Mesothelial cell of epicardium (in vitro differentiated cells): Measurements from ENCODE around the gene SDR39U1. TPM values are rescaled to one million over a fixed set of nuclear protein-coding genes. Genes with fewer than 3 reads are reported as not detected.

ENCODE experiments used
- DNase-seq, 2 experiments: peaks; one replicate each; pipeline ENCODE4 v3.0.0; 2021; ENCODE audit warnings: low spot score in 2 of 2; ENCODE audit not compliant: unreplicated experiment in 2 of 2
- H3K27ac Mint-ChIP-seq: 2 replicates; pipeline ENCODE4 v1.8.0; 2021; ENCODE audit warnings: mixed read lengths
- H3K27me3 Mint-ChIP-seq: 2 replicates; pipeline ENCODE4 v1.8.0; 2021; ENCODE audit warnings: low read depth, mixed read lengths
- H3K36me3 Mint-ChIP-seq: 2 replicates; pipeline ENCODE4 v1.8.0; 2021; ENCODE audit warnings: mixed read lengths
- H3K4me1 Mint-ChIP-seq: 2 replicates; pipeline ENCODE4 v1.8.0; 2021; ENCODE audit warnings: mixed read lengths
- H3K4me3 Mint-ChIP-seq: 2 replicates; pipeline ENCODE4 v1.8.0; 2021; ENCODE audit warnings: mild to moderate bottlenecking, moderate library complexity, mixed read lengths
- H3K9me3 Mint-ChIP-seq: 2 replicates; pipeline ENCODE4 v1.8.0; 2021; ENCODE audit warnings: mixed read lengths
- CTCF ChIP-seq: fragments of 200-600 bp; sonication (generic); IDR thresholded peaks from one replicate; pipeline ENCODE4 v1.5.0; 2021; ENCODE audit warnings: antibody characterized with exemption; ENCODE audit not compliant: unreplicated experiment
- total RNA-seq: library from RNA; stranded (reverse); gene quantifications from 3 replicates; pipeline ENCODE4 v1.2.1, GENCODE V29; 2021

The SDR39U1 gene
- total RNA-seq, 1 donor from 2014 or later: 69.3 TPM

DNA sequence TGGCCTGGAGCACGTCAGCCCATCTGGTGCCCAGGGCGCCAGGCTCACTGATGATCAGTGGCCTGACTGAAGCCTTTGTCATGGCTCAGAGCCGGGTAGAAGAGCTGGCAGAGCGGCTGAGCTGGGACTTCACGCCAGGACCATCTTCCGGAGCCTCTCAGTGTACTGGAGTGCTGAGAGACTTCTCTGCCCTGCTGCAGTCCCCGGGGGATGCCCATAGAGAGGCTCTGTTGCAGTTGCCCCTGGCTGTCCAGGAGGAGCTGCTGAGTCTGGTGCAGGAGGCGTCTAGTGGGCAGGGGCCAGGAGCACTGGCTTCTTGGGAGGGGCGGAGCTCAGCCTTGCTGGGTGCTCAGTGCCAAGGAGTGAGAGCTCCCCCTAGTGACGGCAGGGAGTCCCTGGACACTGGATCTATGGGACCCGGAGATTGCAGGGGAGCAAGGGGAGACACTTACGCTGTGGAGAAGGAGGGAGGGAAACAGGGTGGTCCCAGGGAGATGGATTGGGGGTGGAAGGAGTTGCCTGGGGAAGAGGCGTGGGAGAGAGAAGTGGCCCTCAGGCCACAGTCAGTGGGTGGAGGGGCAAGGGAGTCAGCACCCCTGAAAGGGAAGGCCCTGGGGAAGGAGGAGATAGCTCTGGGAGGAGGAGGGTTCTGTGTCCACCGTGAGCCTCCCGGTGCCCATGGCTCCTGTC lies 10.9 kb downstream of the SDR39U1 start:
- H3K27ac Mint-ChIP-seq: peak overlapping the region; percentile 95
- peak; percentile 78 for TF ChIP-seq CTCF

GRCh38 chr14:24430682-24431568 lies 11.7 kb downstream of the SDR39U1 start:
- Mint-ChIP-seq H3K27ac (peak overlapping the region; percentile 95), H3K4me3 (peak overlapping the region; percentile 84), H3K36me3 (peaks cover 10% of the 10 kb centered on the region), H3K27me3 (no peaks in the 10 kb centered on the region), H3K4me1 (peaks cover 44% of the 10 kb centered on the region), H3K9me3 (no peaks in the 10 kb centered on the region)
- no peak for TF ChIP-seq CTCF
- DNase-seq: no peak

More for the DNA sequence above, 10.9 kb downstream of the SDR39U1 start:
- H3K4me3 Mint-ChIP-seq: peak overlapping the region; percentile 84
- no peaks in the 10 kb centered on the region for H3K9me3 Mint-ChIP-seq
- H3K36me3 Mint-ChIP-seq: peaks cover 12% of the 10 kb centered on the region
- H3K4me1 Mint-ChIP-seq: peaks cover 37% of the 10 kb centered on the region
- peak; percentile 77 to 89 for DNase-seq
- H3K27me3 Mint-ChIP-seq: no peaks in the 10 kb centered on the region

- Mint-ChIP-seq H3K27me3 (no peaks in the 10 kb centered on the region), H3K36me3 (peaks cover 10% of the 10 kb centered on the region), H3K4me3 (peak overlapping the region; percentile 84), H3K27ac (peak overlapping the region; percentile 95), H3K4me1 (peaks cover 51% of the 10 kb centered on the region), H3K9me3 (no peaks in the 10 kb centered on the region)
- no peak for DNase-seq
- TF ChIP-seq CTCF: no peak
Observed at GRCh38 chr14:24430143-24430681, 12.4 kb downstream of the SDR39U1 start.

DNA sequence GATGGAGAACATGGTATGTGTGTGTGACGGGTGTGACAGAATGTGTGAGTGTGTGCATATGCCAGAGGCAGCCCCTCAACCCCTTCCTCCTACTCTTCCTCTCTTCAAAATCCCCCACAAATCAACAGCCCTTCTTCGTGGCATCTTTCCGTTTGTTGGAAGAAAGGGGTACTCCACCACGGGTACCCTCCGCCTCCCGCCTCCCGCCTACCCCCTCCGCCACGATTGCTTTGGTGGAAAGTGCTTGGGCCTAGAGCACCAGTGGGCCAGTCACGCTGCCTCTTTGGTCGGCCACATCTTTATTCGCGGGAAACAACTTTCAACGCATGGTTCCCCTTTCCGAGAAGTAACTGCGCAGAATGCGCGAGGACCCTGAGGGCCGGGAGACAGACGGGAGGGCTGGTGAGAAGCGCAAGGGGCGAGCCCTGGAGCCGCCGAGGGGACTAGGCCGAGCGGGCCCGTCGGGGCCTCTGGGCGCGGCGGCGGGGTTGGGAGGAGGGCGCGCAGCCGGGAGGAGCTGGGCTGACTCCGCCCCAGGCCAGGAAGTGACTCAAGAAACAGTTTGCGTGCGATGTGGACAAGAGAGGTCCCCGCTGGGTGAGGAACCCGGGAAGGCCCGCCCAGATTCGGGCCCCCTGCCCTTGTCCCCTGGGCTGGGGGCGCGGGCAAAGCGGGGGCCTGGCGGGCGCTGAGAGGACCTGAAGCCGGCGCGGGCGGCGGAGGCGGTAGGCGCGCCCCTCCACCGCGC lies 13.0 kb downstream of the SDR39U1 start, which contains the start of the genes CBLN3 and KHNYN:
CBLN3 (minus strand) TSS at position 274 of the 748 bp plus-strand sequence. CDS start 614 bp downstream, outside the sequence.
KHNYN (plus strand) TSS at position 560 of the 748 bp plus-strand sequence. CDS start 777 bp downstream, outside the sequence.
- H3K27ac Mint-ChIP-seq: peak within 1 kb of the TSS; percentile 98
- peak within 1 kb of the TSS; percentile 84 for H3K4me3 Mint-ChIP-seq
- peaks cover 52% of the 10 kb centered on the region for H3K4me1 Mint-ChIP-seq
- no peaks in the 10 kb centered on the region for H3K9me3 Mint-ChIP-seq
- no peak for TF ChIP-seq CTCF
- H3K36me3 Mint-ChIP-seq: peaks cover 10% of the 10 kb centered on the region
- H3K27me3 Mint-ChIP-seq: no peaks in the 10 kb centered on the region
- DNase-seq: peak; percentile 66 to 83
